IgD-negative memory B cell (primary cell): ENCODE measurements around the gene GSE1. TPM values are rescaled to one million over a fixed set of nuclear protein-coding genes. Genes with fewer than 3 reads are reported as not detected.

ENCODE experiments used
- H3K27ac Mint-ChIP-seq, 3 donors: one replicate each; pipeline ENCODE4 v1.8.0; 2020 to 2022; ENCODE audit warnings: mild to moderate bottlenecking in 3 of 3, mixed read lengths in 3 of 3, moderate library complexity in 1 of 3
- H3K27me3 Mint-ChIP-seq: one replicate; pipeline ENCODE4 v1.8.0; 2021; ENCODE audit warnings: mixed read lengths
- H3K36me3 Mint-ChIP-seq: one replicate; pipeline ENCODE4 v1.8.0; 2020; ENCODE audit warnings: mild to moderate bottlenecking, mixed read lengths
- H3K4me1 Mint-ChIP-seq, 3 donors: one replicate each; pipeline ENCODE4 v1.8.0; 2020 to 2022; ENCODE audit warnings: mixed read lengths in 3 of 3, mild to moderate bottlenecking in 1 of 3
- H3K4me3 Mint-ChIP-seq, 4 donors: one replicate each; pipeline ENCODE4 v1.8.0; 2020 to 2022; ENCODE audit warnings: mild to moderate bottlenecking in 4 of 4, mixed read lengths in 4 of 4, moderate library complexity in 3 of 4
- H3K9me3 Mint-ChIP-seq, 3 donors: one replicate each; pipeline ENCODE4 v1.8.0; 2020 to 2021; ENCODE audit warnings: mixed read lengths in 3 of 3, mild to moderate bottlenecking in 1 of 3
- polyA plus RNA-seq: library from polyadenylated mRNA; unstranded; fragments of 300-500 nt; fragmentation: Illumina TruSeq; gene quantifications from one replicate; pipeline ENCODE4 v1.2.3, GENCODE V29; 2021

The GSE1 gene
- polyA plus RNA-seq, 1 donor from 2014 or later = 7.3 TPM

DNA sequence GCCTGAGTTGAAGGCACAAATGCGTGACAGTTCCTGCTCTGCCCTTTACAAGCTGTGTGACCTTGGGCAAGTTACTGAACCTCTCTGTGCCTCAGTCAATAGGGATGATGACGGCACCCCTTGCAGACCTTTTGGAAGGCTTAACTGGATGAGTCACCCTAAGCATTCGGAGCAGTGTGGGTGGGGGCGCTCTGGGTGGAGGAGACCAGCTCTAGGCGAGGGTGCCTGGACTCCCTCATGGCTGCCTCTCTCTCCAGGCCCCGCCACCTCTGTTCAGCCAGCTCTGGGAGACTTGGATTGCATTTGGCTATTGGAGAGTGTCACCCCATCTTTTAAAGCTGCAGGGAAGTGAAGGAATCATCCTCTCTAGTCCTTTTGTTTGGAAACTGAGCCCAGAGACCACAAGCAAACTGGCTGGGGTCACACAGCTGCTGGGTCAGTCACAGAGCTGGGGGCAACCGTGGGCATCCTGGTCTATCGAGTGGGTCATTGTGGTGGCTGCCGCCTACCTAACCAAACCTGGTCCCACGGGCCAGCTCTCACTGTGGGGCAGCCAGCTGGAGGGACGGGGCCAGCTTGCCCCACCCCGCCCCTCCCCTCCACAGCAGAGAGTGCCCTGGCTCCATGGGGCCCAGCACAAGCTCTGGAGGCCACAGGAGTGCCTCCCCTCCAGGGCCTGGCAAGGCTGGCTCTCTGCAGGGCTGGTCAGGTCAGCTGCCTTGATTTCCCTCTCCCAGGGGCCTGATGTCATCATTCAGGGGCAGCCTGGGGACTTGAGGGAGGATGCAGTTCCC, 20.2 kb upstream of the GSE1 start:
- Mint-ChIP-seq H3K27me3 (no peaks in the 10 kb centered on the region), H3K27ac (no peak overlapping the region), H3K9me3 (no peaks in the 10 kb centered on the region), H3K4me3 (peak overlapping the region in 1 of 4 donors; percentile 12), H3K36me3 (peaks cover 4% of the 10 kb centered on the region), H3K4me1 (peaks cover 12 to 20% (median 20%) of the 10 kb centered on the region in 3 donors)

DNA sequence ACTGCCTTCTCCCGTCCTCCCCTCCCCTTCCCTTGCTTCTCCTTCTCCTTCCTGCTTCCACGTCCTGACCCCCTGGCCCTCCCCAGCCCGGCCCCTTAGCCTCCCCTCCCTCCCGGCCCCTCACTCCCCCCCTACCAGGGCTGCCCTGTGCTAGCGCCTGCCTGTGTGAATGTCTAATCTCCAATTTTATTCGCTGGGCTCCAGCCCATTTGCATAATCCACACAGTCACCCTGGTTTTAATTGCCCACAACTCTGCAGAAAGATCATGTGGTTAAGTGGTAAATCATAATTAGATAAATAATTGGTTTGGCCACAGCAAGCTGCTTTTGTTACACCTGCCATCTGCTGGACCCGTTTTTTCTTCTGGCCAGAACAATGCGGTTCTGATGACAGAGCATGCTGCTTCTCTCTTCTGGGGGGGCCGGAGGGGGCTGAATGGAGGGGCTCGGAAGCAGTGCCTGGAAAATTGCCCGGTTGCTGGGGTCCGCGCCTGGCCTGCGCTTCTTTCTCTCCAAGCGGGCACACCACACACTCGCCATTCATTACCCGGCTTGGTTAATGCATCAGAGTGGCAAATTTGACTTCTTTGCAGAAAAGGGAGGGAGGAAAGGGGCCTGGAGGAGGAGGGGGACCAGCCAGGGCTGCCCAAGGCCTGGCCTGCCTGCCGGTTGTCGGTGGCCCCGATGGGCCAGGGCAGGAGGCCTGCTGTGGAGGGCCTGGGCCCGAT, 19.5 kb upstream of the GSE1 start:
- Mint-ChIP-seq H3K4me3 (peak overlapping the region in 1 of 4 donors; percentile 49), H3K27ac (no peak overlapping the region)

DNA sequence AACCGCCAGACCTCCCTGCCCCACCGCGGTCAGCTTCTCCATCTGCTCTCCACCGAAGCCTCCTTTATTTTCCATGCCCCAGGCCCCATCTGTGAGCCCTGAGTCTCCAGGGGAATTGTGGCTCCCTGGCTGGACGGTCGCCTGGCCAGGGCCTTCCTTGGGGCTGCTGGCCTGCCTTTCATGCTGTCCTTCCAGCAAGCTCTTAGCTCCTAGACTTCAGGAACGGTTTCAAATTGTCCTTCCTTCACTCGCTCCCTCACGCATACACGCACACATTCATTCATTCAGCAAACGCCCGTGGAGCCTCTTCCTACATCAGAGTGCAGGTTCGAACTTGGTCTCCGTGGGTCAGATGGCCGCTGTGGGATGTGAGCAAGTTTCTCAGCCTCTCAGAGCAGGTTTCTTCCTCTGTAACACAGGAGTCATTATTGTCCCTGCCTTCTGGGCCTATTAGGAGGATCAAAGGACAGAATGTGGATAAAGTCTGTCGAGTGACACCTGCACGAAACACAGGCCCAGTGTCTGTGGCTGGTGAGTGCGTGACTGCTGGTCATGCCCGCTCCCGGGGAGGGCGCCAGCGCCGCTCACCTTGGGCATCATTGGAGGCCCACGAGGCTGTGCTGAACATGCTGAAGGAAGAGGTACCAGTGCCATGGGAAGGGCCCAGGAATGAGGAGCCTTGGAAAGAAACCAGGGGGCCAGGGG, 18.7 kb upstream of the GSE1 start:
- no peaks in the 10 kb centered on the region for H3K9me3 Mint-ChIP-seq
- no peak overlapping the region for H3K27ac Mint-ChIP-seq
- no peak overlapping the region for H3K4me3 Mint-ChIP-seq
- H3K36me3 Mint-ChIP-seq = peaks cover 4% of the 10 kb centered on the region
- H3K4me1 Mint-ChIP-seq = peaks cover 12 to 26% (median 21%) of the 10 kb centered on the region in 3 donors
- H3K27me3 Mint-ChIP-seq = no peaks in the 10 kb centered on the region

More for the DNA sequence above, 19.5 kb upstream of the GSE1 start:
- Mint-ChIP-seq H3K9me3 (no peaks in the 10 kb centered on the region), H3K4me1 (peaks cover 12 to 22% (median 20%) of the 10 kb centered on the region in 3 donors), H3K36me3 (peaks cover 4% of the 10 kb centered on the region), H3K27me3 (no peaks in the 10 kb centered on the region)

DNA sequence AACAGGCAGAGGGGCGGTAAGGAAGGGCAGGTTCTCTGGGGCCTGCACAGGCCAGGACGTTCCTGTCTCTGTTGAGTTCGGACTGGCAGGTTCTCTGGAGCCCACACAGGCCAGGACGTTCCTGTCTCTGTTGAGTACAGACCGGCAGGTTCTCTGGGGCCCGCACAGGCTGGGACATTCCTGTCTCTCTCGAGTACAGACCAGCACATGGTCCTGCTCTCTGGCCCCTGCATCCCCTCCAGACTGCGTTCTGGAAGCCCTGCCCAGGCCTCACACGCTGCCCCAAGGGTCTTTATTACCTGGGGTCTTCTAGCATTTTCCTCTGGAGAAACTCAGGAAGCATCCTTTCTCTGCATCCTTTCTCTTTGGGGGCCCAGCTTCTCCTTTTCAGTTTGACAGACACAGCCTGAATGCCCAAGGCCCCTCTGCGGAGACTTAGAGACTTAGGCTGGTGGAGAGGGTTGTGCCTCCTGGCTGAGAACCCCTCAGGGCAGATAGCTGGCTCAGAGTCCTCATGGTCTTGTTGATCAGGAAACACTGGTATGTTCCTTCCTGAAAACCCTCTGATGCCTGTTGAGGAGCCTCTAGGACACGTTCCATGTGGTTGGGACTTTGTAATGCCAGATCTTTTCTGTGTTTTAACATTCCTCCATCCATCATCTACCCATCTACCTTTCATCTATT, 18.0 kb upstream of the GSE1 start:
- H3K36me3 Mint-ChIP-seq = peaks cover 4% of the 10 kb centered on the region
- peaks cover 12 to 30% (median 24%) of the 10 kb centered on the region in 3 donors for H3K4me1 Mint-ChIP-seq
- no peak overlapping the region for H3K4me3 Mint-ChIP-seq

DNA sequence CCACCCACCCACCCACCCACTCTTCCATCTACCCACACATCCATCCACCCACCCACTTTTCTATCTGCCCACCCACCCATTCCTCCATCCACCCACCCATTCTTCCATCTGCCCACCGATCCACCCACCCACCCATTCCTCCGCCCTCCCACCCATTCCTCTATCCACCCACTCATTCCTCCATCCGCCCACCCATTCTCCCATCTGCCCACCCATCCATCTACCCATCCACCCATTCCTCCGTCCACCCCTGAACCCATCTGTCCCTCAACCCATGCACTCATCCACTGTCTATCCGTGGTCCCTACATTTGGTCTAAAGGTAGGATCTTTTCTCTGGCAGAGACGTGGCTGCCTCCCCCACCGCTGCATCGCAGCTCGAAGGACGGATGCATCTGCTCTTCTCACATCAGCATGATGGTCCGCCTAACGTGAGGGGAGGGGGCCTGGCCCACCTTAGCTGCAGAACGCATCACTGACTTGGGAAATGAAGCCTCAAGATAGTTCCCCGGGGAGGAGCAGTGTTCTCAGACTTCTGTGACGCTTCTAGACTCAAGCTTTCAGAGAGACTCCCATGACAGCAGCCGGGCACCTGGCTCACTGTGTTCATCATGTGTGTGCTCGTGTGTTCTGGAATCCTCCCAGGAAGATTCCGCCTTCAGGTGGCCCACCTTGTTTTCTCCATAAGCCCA, 17.2 kb upstream of the GSE1 start:
- H3K27ac Mint-ChIP-seq = peak overlapping the region in 1 of 3 donors; percentile 44
- H3K27me3 Mint-ChIP-seq = no peaks in the 10 kb centered on the region
- no peaks in the 10 kb centered on the region for H3K9me3 Mint-ChIP-seq
- peak overlapping the region in 2 of 4 donors; percentile 27 to 52 for H3K4me3 Mint-ChIP-seq
- peaks cover 4% of the 10 kb centered on the region for H3K36me3 Mint-ChIP-seq
- H3K4me1 Mint-ChIP-seq = peaks cover 12 to 30% (median 27%) of the 10 kb centered on the region in 3 donors

More for the DNA sequence above, 18.0 kb upstream of the GSE1 start:
- Mint-ChIP-seq H3K27me3 (no peaks in the 10 kb centered on the region), H3K9me3 (no peaks in the 10 kb centered on the region), H3K27ac (no peak overlapping the region)

DNA sequence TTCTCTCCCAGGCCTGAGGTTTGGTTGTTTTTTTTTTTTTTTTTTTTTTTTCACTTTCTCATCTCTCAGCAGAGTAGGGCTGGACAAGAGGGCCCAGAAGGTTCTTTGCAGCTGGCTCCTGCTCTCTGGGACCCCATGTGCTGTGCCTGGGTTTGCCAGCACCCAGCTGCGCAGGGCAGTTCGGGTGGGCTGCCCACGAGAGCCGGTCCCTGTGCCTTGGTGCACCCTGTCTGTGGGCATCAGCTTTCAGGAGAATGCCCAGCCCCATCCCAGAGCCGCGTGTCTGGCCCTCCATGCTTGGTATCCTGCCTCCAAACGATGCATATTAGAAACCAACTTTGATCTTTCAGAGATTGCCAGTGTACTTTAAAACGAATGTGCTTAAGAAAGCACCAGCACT, 15.0 kb upstream of the GSE1 start:
- H3K27ac Mint-ChIP-seq = no peak overlapping the region
- H3K9me3 Mint-ChIP-seq = no peaks in the 10 kb centered on the region
- H3K27me3 Mint-ChIP-seq = no peaks in the 10 kb centered on the region
- no peak overlapping the region for H3K4me3 Mint-ChIP-seq
- peaks cover 8 to 30% (median 18%) of the 10 kb centered on the region in 3 donors for H3K4me1 Mint-ChIP-seq
- H3K36me3 Mint-ChIP-seq = peaks cover 4% of the 10 kb centered on the region

DNA sequence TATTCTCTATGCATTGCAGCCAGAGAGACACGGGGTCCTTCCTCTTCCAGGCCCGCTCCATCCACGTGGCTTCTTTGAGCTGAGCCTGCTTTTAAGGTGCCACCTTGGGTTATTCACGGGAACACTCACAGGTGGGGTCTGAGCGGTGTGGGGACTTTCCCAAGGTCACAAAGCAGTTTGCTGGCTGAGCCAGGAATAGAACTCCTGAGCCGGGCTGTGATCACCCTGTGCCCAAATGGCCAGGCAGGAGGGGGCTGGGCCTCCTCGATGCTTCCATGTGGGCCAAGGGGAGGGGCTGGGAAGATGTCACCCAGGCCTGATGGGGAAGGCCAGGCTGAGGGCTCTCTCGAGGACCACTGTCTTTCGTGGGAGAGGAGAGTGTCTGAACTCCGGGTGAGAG, 13.0 kb upstream of the GSE1 start:
- Mint-ChIP-seq H3K27ac (no peak overlapping the region), H3K4me3 (no peak overlapping the region), H3K9me3 (no peaks in the 10 kb centered on the region), H3K27me3 (no peaks in the 10 kb centered on the region), H3K36me3 (peaks cover 4% of the 10 kb centered on the region), H3K4me1 (peaks cover 5 to 24% (median 13%) of the 10 kb centered on the region in 3 donors)

DNA sequence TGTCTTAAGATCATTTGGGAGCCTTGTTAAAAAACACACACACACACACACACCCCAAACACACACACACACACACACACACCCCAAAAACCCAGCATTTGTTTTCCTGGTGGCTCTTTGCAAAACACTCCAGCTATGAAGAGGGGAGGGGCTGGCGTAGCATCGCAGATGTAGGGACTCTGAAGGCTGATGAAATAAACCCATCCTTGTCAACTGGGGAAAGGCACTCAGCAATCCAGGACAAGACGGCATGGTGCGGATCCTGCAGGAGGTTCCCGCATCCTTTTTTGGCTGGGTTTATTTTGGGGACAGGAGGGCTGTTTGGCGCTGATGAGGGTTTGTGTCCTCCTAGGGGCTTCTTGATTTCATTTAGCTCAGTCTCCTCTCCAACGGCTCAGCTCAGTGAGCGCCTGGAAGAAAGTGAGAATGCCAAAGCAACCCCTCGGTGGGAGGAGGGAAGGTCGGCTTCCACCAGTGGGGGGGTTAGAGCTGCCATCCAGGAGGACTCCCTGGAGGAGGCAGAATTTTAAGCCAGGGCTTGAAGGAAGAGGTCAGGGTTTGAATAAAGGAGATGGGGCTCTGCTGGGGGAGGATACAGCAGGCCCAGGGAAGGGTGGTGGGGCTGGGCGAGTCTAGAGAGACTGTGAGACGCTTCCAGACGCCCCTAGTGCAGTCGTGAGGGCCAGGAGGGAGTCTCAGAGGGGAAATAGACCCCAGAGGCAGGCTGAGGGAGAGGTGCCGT, 12.4 kb upstream of the GSE1 start:
- H3K27ac Mint-ChIP-seq = peak overlapping the region in 1 of 3 donors; percentile 31
- peaks cover 4% of the 10 kb centered on the region for H3K36me3 Mint-ChIP-seq
- H3K4me1 Mint-ChIP-seq = peaks cover 5 to 26% (median 13%) of the 10 kb centered on the region in 3 donors
- no peak overlapping the region for H3K4me3 Mint-ChIP-seq
- H3K27me3 Mint-ChIP-seq = no peaks in the 10 kb centered on the region
- H3K9me3 Mint-ChIP-seq = no peaks in the 10 kb centered on the region

DNA sequence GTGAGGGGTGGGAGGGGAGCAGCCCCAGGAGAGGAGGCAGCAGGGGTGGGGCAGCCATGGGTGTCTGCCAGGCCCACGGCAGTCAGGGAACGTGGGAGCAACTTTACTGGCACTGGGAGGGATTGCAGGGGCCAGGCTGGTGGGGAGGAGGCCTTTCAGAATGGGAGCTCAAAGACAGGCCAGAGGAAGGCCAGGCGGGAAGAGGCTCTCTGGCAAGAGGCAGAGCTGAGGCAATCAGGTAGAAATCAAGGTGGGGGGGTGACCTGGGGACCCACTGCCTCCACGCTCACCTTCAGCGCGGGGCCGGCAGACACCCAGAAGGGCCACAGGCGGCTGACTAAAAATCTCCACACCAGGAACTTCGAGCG, 11.9 kb upstream of the GSE1 start:
- H3K27ac Mint-ChIP-seq = no peak overlapping the region
- peaks cover under 1% of the 10 kb centered on the region for H3K36me3 Mint-ChIP-seq
- H3K27me3 Mint-ChIP-seq = no peaks in the 10 kb centered on the region
- peaks cover 5 to 25% (median 9%) of the 10 kb centered on the region in 3 donors for H3K4me1 Mint-ChIP-seq
- H3K9me3 Mint-ChIP-seq = no peaks in the 10 kb centered on the region
- no peak overlapping the region for H3K4me3 Mint-ChIP-seq

DNA sequence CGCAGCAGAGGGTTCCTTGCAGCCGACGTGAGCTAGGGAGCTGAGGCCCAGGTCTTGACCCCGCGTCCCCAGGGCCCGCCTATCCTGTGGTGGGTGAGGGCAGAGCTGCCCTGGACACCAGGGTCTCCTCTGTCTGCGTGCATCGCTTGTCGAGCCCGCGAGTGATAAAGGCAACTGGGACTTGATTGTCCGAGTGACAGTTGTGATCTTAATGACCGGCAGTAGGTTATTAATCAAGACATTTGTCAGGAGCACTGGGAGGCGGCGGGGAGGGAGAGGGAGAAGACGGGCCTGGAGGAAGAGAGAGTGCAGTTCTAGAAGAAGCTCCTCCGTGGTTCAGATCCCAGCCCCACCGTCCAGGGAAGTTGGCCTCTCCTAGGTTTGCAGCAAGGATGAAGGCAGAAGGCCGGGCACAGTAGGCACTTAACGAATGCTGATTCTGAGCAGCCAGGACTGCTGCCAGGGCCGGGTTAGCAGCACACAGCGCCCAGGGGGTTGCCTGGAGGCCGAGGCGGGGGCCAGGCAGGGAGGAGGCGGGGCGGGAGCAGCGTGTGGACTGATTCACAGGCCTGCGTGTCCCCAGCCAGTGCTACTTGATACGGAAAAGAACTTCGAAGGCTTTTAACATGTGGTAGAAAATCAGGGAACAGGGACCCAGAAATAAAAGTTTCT, 11.3 kb upstream of the GSE1 start:
- Mint-ChIP-seq H3K9me3 (no peaks in the 10 kb centered on the region), H3K36me3 (no peaks in the 10 kb centered on the region), H3K4me1 (peaks cover 5 to 24% (median 8%) of the 10 kb centered on the region in 3 donors), H3K27ac (no peak overlapping the region), H3K27me3 (no peaks in the 10 kb centered on the region), H3K4me3 (no peak overlapping the region)

DNA sequence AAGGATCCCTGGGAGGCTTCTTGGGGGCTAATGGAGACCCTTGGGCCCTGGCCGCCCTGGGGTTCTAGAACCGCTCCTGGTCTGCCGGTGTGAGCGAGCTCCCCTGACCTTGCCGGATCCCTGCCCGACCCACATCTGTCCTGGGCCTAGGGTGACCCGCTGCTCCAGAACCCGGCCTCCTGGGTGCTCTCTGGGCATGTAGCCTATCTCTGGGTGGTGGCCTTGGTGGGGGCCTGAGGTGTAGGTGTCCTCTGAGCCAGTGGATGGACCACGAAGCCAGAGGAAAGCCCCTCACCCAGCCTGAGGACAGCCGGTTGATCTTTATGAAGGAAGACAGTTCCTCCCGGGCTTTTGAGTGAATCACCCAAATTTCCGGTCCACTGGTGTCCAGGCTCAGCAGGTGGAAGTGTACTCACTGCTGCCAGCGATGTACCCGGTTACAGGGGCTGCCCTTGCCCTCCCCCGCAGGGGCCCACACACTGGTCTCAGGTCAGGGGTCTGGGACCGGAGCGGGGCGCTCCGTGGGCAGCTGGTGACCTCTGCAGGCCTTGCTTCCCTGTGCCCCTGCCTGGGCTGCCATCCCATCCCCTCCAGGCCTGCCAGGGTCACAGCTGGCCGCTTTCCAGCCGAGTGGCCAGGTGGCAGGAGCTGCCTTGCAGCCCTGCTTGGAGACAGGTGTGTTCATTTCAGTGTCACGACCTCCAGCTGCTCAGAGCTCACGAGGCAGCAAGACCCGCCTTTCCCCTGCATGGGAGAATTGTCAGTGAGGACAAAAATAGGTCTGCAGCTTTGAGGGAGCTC, 10.5 kb upstream of the GSE1 start:
- Mint-ChIP-seq H3K36me3 (no peaks in the 10 kb centered on the region), H3K4me1 (peaks cover 10 to 25% (median 12%) of the 10 kb centered on the region in 3 donors), H3K27ac (peak overlapping the region in 1 of 3 donors; percentile 51), H3K9me3 (no peaks in the 10 kb centered on the region), H3K4me3 (peak overlapping the region in 1 of 4 donors; percentile 9), H3K27me3 (no peaks in the 10 kb centered on the region)

DNA sequence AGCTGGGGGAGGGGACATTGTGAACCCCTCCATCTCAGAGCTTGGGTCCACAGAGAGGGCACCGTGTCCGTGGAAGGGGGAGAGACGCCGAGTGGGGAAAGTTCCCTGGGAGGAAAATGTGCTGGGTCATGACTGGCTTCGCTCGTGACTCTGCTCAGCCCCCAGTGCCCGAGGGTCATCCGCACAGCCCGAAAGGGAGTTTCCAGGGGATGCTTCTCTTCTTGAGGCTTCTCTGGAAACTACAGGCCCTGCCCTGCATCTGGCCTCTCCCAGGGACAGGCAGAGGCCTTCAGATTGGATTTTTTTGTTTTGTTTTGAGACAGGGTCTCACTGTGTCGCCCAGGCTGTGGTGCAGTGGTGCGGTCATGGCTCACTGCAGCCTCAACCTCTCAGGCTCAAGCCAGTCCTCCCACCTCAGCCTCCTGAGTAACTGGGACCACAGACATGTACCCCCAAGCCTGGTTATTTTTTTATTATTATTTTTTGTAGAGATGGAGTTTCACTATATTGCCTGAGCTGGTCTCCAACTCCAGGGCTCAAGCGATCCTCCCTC, 9.8 kb upstream of the GSE1 start:
- H3K9me3 Mint-ChIP-seq = no peaks in the 10 kb centered on the region
- H3K4me1 Mint-ChIP-seq = peaks cover 10 to 25% (median 12%) of the 10 kb centered on the region in 3 donors
- H3K4me3 Mint-ChIP-seq = no peak overlapping the region

More for the DNA sequence above, 9.8 kb upstream of the GSE1 start:
- Mint-ChIP-seq H3K27me3 (no peaks in the 10 kb centered on the region), H3K36me3 (no peaks in the 10 kb centered on the region), H3K27ac (peak overlapping the region in 1 of 3 donors; percentile 51)
